Stimulated activated CD4-positive, alpha-beta T cell treated with anti-CD3 and anti-CD28 coated beads, Interleukin-1b, Interleukin-23, amount 100 ng/mL, for 1 hour (primary cell): ENCODE data around the gene EFHD2.
A peak's percentile ranks its signal among the peaks of the same experiment; 100 is the strongest.
"Not testable (repeated sequence)": the region's sequence is repeated elsewhere in the genome, so short reads cannot be mapped to it uniquely, and the experiment has no call there.

ENCODE experiments used
- DNase-seq, 2 donors: peaks; one replicate each; pipeline ENCODE4 v3.0.0-alpha.2; 2020; ENCODE audit warnings: low read depth in 2 of 2

Gene EFHD2, protein sequence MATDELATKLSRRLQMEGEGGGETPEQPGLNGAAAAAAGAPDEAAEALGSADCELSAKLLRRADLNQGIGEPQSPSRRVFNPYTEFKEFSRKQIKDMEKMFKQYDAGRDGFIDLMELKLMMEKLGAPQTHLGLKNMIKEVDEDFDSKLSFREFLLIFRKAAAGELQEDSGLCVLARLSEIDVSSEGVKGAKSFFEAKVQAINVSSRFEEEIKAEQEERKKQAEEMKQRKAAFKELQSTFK

DNA sequence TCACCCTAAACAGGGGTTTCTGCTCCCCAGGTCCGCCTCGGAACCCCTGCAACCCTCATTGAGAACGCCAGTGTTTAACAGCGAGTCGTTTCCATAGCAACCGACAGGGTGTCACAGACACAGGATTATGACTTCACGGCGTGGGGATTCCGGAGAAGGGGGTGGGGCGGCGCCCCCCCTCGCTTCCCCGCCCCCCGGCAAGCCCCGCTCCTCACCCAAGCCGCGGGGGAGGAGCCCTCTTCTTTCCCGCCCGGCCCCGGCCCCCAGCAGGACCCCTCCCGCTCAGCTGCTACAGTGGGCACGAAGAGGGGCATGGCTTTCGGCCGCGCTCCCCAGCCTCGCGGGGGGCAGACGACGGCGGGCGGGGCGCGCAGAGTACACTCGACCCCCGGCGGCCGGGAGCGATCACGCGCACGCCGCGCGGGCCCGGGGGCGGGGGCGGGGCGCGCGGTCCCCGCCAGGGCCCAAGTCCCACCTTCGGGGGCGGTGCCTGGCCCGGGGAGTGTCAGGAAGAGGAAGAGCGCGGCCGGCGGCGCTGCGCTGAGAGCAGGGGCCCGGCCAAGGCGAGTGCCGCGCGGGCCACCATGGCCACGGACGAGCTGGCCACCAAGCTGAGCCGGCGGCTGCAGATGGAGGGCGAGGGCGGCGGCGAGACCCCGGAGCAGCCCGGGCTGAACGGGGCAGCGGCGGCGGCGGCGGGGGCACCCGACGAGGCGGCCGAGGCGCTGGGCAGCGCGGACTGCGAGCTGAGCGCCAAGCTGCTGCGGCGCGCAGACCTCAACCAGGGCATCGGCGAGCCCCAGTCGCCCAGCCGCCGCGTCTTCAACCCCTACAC lies at the start of gene EFHD2:
Gene EFHD2 (plus strand): TSS at position 501 of the 835 bp plus-strand sequence. CDS start 84 bp downstream, at position 585.
- DNase-seq: peak; percentile 65 to 73

GRCh38 chr1:15360700-15361099 lies 49.0 kb upstream of the EFHD2 start:
- DNase-seq: no peak

DNA sequence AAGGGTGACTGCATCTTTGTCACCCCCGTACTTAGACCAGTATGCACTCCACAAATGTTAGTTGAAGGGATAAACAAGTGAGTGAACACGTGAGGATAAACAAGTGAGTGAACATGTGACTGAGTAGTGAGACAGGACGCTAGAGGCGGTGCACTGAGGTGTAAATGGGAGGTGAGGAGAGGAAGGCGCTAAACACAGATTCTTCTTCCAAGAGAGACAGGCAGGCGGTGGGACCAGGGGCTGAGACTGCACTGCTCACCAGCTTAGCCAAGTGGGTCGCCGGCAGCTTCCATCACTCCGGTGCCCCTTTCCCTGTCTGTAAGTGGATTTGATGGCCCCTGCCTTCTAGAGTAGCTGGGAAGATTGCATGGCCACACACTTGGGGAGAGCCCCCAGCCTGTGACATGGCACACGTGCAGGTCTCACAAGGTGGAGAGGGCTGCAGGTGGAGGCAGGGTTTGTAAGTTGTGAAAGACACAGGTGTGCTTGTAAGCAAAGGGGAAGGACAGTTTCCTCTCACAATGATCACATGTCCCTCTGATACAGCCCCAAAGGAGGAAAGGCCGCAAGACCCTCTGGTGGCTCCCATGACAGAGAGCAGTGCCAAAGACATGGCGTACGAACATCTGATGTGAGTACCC lies 47.5 kb upstream of the EFHD2 start:
- DNase-seq: no peak

DNA sequence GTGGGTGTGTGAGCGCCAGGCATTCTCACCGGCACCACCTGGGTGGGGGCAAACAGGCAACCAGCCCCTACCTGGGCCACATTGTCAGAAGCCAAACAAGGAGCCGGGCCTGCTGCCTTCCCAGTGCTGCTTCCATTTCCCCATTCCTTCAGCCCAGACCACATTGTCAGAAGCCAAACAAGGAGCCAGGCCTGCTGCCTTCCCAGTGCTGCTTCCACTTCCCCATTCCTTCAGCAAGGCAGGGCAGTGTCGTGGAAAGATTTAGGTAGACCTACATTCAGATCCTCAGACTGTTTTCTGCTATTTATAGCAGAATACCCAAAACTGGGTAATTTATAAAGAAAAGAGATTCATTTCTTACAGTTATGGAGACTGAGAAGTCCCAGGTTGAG lies 47.0 kb upstream of the EFHD2 start:
- DNase-seq: no peak

DNA sequence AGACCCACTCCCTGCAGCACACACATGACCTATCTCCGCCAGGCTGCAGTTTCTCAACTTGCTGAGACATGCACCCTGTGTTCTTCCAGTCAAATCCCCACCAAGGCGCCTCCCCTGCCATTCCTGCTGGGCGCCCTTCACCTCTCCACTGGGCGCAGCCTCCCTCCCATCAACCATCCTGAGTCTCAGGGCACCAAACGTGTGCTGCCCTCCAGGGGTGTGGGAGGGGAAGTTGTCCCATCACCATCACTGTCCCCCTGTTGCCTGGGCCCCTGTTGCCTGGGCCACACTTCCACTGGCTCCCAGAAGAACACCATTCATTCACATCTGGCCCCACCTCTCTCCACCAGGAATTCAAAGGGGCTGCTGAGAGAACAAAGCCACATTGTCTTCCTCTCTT lies 44.9 kb upstream of the EFHD2 start:
- DNase-seq: no peak

DNA sequence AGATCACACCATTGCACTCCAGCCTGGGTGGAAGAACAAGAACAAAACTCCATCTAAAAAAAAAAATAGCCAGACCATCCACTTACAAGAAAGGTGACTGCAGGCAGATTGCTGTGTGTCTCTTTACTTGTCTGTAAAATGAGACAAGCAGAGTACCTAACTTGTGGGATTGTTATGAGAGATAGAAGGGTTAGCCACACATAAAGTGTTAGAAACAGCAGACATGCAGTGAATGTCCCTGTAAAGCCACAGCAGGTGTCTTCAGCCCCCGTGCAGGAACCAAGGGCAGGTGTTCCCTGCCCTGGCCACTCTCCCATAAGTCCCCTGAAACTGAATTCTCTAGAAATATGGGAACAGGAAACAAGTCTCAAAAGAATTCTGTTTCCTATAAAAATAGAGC lies 40.8 kb upstream of the EFHD2 start:
- no peak for DNase-seq

GRCh38 chr1:15370268-15370667 lies 39.4 kb upstream of the EFHD2 start:
- no peak for DNase-seq

DNA sequence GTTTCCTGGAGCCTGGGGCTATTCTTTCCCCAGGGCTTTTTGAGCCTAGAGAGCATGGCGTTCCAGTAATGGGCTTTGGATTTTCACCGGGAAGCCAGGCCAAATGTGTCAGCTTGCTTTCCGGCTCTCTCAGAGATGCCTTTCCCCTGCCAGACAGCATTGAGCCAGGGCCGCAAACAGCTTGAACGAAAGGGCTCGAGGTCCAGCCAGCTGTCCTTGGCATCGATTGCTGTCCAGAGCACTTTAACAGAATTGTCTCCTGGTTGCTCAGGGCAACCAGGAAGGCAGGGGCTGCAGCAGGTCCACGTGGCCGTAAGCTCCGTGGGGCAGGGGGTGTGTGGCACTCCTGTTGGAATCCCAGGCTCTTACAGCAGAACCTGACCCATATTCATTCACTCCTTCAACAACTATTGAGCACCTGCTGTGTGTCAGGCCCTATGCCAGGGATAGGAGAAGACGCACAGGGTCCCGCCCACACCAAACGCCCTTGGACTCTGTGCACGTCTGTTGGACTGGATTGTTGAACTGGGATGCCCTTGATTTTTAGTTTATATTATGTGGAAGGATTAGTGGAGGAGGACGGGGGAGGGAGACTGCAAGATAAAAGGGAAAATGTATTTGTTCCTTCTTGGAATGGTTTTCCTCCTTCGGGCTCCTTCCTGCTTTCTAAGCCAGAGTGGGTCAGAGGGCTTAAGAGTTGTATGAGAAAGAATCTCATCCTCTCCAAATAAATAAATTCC lies 38.7 kb upstream of the EFHD2 start:
- DNase-seq: no peak

GRCh38 chr1:15371610-15372545 lies 37.8 kb upstream of the EFHD2 start:
- no peak for DNase-seq

- no peak for DNase-seq
Measured at GRCh38 chr1:15378729-15379128, 31.0 kb upstream of the EFHD2 start.

DNA sequence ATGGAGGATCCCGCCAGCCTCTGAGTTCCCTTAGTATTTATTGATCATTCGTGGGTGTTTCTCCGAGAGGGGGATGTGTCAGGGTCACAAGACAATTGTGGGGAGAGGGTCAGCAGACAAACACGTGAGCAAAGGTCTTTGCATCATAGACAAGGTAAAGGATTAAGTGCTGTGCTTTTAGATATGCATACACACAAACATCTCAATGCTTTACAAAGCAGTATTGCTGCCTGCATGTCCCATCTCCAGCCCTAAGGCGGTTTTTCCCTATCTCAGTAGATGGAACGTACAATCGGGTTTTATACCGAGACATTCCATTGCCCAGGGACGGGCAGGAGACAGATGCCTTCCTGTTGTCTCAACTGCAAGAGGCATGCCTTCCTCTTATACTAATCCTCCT lies 30.5 kb upstream of the EFHD2 start:
- not testable (repeated sequence) for DNase-seq

DNA sequence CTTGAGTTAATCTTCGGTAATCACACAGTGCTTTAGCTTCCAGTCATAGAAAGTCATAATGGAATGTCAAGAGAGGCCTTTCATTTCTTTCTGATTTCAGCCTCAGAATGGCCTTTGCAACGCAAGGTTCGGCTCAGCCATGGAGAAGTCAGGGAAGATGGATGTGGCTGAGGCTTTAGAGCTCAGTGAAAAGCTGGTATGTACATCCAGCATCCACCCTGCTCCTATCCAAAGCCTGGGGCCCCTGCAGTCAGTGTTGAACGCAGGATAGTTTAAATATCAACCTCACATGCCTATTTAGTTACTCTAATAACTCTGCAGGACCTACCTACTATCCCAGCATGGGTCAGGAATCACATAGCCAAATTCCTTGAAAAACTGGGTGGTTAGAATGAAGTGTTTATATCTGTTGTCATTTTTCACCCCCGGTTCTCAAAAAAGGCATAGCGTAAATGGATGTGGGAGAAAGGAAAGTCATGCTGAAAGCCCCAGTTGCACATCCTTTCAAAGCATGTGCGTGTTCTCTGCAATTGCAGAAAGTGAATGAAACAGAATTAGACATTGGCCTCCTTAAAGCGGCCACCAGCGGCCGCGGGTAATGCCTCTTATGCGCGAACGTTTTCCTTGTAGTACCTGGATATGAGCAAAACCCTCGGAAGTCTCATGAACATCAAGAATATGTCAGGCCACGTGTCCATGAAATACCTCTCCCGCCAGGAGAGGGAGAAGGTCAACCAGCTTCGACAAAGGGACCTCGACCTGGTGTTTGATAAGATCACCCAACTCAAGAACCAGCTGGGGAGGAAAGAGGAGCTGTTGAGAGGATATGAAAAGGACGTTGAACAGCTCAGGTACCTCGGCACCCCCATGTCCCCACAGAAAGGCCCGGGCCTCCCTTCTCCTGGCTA lies 28.8 kb upstream of the EFHD2 start:
- no peak for DNase-seq

- no peak for DNase-seq
Measured at GRCh38 chr1:15381805-15382204, 27.9 kb upstream of the EFHD2 start.

DNA sequence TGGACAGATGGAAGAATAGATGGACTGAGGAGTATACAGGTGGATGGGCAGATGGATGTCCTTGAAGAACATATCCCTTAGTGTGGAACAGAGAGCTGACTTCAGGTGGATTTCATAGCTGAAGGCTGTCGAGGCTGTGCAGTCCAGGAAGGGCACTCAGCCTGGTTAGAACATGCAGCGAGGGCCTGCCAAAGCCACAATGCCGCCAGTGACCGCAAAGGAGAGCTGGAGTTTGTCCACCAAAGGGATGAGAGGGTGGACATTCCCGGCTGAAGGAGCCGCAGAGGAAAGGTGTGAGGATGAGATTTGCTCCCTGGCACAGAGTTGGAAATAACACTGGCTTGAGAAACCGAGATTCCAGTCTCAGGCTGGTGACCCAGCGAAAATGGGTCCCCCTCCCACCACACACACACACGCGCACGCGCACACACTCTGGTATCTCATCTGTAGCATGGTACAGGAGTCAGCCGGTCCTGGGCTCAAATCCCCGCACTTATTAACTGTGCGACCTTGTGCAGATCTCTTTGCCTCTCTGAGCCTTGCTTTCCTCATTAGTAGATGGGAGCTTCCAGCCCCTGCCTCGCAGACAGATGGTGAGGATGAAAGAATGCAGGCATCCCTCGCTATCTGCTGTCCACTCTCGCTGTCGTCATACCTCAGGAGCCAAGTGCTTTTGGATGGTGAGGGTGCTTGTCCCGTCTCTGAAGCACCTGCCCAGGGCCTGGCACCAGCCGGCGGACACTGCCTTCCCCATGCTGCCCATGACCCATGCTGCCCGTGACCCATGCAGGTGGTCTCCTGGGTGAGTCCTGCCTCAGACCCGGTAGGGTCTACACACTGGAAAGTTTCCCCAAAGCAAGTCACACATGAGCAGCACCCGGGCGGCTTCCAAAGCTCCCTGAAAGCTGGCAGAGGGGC lies 26.8 kb upstream of the EFHD2 start:
- no peak for DNase-seq

- DNase-seq: no peak
Measured at GRCh38 chr1:15383810-15384209, 25.9 kb upstream of the EFHD2 start.

DNA sequence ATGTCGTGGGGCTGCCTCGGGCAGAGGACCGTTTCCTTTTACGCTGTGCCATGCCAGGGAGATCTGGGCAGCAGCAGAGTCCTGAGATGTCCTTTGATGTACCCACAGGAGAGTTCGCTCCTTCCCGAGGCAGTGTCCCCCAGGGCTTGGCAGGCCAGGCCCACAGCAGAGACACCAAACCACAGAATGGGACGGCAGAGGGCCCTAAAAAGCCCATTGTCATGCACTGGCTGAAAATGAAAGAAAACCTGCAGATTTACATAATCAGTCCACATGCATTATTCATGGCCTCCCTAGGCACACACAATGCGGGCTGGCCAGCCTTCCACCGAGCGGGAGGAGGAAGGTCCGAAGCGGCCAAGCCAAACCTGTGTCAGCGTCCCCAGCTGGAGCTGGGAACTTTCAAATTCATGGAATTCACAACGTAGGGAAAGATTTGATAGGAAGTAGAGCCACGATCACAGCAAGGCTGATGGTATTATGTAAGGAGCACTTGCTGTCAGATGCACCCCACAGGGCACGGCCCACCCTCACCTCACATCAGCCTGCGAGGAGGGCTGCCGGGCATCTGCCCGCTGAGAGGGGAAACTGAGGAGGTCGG lies 25.3 kb upstream of the EFHD2 start:
- no peak for DNase-seq

GRCh38 chr1:15385420-15385819 lies 24.3 kb upstream of the EFHD2 start:
- no peak for DNase-seq

DNA sequence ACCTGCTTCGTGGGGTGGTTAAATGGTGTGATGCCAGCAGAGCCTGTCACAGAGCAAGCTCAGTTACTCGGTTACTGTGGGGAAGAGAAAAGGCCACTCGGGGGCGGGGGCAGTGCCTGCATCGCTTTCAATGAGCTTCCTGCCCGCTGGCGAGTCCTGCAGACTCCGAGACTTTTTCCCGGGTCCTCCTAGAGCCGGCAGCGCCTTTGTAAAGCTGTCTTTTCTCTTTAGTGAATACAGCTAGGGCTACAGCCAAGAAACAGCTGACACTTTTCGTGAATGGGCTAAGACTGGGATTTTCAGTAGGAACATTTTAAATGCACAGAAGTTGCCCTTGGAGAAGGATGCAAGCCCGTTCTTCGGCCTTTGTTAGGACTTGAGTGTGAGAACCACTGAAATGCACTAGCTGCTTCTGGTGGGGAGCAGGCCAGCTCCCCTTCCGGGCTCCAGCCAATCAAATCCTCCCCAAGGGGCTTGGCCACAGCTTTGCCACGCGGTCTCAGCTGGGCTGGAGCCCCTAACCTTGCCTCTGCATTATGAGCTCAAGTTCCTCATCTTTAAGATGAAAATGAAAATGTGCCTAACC lies 23.4 kb upstream of the EFHD2 start:
- DNase-seq: no peak
